Measurements from ENCODE around the gene COL12A1.

Gene COL12A1

DNA sequence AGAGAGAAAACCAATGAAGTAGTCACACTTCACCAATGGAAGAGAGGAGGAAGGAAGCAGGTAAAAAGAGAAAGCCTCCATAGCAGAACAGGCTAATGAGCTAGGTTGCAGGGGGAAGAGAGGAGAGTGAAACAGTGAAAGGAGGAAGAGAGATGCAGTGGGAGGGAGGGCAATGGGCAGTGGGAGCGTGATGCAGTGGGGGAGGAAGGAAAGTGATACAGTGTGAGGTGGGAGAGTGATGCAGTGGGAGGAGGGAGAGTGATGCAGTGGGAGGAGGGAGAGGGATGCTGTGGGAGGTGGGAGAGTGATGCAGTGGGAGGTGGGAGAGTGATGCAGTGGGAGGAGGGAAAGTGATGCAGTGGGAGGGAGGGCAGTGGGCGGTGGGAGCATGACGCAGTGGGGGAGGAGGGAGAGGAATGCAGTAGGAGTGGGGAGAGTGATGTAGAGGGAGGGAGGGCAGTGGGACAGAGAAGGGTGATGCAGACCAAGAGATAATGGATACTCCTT is 29.7 kb downstream of the COL12A1 start:
- no peak for DNase-seq

DNA sequence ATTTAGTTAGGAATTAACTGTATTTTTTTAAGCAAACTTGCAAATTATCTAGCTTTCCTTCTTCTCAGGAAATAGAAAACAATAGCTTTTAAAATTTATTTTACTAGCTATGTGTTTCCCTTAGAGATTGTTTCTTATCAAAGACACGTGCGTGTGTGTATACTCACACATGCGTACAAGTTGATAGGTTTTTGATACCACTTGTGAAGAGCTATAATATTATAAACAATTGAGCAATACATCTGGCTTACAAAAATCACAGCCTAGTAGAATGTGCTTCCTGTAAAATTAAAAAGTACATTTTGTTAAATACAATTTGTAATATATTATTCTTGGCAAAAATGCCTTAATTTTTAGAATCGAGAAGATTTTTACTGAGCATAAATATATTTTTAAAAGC is 33.9 kb downstream of the COL12A1 start:
- no peak for DNase-seq

DNA sequence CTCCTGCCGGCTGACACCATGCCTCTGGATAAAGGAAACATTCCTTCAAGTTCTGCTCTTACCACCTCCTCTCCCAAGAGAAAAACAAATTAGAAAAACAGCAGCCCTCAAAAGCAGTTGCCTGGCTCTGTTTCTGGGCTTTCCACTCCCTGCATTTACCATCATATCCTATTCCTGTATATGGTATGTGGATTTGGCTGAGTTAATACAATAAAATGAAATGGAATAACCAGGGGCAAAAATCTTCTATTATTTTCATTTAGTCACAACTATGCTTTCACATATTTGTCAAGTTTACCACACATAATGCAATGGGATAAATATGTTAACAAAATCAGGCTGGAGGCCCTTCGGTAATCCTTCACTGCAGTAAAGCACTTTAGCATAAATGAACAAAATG is 34.3 kb downstream of the COL12A1 start:
- DNase-seq = no peak

DNA sequence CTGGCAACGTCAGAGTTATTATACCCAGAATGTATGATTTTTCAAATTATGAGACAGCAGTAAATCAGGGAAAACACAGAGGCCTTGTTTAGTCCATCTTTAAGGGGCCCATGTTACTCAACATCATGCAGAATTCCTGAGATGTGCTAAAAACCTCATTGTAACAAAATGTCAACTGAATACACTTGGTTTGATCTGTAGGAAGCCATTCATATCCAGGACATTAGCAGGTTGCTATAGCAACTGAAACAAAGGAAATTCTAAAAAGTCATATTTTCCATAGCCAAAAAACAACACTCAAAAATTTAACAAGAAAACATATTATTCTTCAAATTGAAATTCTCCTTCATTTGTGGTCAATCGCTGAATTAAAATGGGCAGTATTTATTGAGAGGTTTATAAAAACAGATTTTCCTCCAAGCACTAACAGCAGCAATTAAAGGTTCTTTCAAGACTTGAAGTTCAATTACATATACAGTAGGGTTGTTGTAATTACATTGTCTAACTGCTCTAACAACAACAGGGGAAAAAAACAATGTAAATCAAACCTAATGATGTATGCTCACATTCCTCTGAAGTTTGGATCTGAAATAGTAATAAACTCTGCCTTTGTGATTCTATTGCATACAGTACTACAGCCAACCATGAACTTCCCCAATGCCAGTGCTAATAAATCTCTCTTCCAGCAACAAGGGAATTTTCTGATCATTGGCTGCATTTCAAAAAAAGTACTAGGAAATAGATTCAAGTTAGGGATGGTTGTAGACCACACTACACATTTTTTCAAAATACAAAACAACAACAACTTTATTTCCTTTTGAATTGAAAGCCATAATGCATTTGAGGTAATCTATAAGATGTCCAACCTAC is 34.9 kb downstream of the COL12A1 start:
- no peak for DNase-seq

DNA sequence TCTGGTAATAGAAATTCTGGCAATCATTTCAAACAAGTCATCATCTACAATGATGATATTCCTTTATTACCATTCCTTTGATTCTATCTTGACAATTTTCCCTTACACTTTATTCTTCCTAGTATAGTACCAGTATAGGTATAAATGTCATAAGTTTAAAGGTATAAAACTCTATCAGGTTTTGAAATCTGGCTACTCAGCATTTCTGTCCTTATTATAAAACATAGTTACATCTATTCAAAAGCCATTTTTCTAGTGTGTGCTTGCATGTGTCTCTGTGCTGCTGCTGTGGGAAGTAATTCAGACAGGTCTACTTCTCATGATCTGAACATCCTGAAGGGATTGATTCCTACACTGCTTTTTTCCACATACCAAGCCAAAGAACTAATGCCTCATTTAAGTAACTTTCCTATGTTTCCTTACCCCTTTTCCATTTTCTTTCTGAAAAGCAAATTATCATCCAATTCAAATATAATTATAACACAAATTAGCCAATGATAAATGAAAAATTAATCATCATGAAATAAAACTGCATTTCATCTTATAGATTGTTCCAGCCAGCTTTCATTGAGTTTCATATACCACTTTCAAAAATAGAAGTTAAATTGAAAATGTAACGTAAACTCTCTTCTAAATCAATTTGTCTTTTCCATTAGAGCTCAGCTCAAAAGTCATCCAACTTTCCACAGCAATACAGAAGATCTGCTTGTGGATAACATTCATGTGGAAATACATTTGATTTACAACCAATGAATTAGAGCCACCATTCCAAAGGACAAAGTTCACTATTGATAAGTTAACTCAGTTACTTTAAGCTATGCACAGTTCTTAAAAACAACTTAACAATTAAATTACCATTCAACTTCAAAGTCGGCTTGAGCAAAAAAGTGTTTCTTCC is 35.9 kb downstream of the COL12A1 start:
- no peak for DNase-seq

DNA sequence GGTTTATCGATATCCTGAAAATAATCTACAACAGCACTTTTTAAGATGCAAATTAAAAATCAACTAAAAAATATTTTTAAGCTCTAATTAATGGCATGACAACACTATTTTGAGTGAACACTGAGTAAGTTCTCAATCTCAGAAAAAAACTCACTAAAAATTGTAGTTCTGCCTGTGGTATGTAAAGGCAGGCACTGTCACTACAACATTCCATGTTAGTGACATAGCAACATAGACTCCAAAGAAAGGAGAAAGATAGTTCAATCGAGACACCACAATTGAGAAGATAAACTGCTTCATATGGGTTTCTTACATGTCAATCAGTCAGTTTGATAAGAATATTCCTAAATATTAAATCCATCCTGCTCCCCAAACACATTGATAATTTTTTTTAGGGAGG is 38.0 kb downstream of the COL12A1 start:
- DNase-seq = no peak

DNA sequence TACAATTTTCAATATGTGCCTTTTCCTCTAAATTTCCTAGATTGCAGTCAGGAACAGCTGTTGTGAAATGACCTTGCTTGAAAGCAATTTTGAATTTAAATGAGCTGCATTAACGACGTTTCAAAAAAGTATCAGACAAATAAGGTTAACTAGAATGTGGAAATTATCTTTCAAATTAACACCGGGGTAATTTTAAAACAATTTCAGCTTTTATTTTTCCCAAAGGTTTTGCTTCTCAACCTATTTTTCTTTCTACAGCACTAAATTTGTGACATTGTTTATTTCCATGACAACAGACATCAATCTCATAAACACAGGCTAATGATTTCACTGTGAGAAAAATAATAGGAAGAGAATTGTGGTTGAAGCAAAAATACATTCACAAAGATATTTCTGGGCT is 38.5 kb downstream of the COL12A1 start:
- DNase-seq = no peak

DNA sequence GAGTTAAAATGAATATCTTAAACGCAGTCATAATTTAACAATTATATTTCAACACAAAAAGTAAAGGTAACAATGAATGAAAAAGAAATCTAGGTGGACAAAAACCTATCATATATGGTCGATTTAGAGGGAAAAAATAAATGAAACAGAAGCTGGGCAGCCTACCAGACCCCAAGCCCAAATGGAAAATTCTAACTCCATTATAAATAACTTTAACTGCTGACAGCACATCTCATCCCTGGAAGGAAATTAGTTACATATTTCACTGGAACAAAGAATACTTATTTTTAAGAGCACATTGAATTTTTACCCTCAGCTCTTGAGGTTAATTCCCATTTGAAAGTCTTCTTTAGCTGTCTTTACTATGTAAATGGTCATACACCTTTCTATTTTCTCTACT is 39.1 kb downstream of the COL12A1 start:
- DNase-seq = no peak

DNA sequence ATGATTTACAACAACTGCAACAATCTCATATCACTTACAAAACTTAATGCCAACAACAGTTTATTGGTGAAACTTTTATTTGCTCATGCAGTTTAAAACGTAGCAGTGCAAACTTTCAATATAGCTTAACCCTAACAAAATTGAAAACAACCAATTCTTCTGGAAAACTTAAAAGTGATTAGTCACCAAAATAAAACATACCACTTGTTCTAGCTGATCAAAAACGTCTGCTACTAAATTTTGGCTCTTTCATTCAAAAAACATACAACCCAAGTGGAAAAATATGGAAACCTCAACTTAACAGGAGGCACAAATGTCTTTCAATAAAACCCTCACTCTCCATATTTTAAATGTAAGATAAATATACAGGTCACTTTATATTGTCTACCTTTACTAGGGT is 39.6 kb downstream of the COL12A1 start:
- DNase-seq = no peak

DNA sequence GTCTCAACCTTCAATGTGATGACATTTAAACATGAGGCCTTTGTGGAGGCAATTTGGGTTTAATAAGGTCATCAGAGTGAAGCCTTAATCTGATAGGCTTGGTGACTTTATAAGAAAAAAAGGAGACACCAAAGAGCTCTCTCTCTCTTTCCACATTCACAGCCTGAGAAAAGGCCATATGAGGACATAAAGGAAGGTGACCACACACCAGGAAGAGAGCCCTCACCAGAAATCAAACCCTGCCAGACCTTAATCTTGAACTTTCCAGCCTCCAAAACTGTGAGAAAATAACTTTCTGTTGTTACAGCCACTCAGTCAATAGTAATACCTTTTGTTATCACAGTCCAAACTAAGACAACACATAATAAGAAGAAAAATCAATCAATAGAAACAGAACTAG is 47.7 kb downstream of the COL12A1 start:
- no peak for DNase-seq

DNA sequence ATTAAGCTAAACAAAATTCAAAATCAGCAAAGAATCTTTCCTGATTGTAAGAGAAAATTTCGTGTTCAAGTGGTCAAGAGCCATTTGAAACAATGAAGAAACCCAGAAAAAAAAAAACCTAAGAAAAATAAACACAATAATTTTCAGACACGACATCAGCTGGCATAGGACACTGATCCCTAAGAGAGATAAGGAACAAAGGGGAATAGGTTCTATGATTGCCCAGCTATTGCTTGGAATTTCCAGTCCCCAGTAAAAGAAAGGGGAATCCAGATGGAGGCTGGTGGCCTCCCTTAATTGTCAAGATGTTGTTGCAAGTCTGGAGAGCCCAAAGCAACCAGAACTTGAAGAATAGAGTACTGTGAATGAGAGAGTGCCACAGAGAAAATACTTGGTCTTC is 48.5 kb downstream of the COL12A1 start:
- DNase-seq = no peak

DNA sequence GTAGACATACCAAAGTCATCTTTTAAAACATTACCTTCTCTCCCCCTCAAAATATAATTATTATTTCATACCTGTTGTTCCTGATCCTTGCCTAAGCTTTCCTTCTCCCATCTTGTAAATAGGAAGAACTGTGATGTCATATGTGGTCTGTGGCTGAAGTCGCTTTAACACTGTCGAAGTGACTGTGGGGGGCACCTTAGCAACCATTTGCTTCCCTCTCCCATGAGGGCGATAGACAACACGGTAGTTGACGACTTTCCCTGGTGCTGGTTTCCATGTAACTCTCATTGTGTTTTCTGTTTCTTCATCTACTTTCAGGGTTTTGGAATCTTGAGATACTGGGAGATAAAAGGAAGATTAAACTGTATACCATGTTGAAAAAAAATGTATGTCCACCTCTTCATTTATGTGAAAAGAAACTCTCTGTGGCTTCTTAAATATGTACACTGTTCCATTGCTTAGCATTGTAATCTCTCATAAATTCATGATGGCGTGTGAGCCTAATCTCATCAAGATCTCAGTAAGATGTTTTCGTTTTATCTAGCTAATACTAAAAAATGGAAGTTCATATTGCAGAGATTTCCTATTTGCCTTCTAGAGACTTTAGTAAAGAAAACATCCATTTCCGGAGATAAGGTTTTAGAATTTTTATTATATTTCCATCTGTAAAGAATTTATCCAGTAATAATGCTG is 49.5 kb downstream of the COL12A1 start:
- no peak for DNase-seq

DNA sequence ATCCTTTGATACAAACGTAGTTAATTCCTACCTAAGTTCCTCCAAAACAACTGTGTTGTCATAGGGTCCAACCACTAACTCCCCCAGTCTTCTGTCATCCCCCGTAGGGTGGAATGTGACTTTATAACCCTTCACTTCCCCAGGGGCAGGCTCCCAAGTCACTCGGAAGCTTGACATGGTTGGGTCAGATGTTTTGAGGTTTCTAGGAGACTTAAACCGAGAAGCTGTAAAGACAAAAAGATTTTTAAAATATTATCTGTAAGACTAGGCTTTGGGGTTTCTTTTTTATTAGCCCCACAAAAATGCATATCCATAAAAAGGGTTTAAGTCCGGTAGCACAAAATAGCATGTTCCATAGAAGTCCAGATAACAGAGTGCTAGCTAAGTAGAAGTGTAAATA is 50.2 kb downstream of the COL12A1 start:
- no peak for DNase-seq

DNA sequence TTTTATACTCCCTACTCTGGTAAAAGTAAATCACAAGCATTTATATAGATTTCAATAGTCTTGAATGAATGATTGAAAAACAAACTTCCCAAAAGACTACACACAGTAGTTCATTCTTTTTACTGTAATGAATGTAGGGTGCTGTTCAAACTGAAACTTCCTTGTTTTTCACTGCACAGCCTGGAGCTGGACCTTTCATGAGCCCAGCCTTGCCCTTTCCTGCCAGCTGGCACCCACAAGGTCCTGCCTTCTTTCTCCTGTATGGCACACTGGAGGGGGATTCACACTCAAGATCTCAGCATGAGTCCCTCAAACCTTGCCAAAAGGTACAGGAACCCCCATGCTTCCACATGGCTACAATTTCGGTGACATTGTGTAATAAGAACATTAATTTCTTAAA is 50.9 kb downstream of the COL12A1 start:
- no peak for DNase-seq

DNA sequence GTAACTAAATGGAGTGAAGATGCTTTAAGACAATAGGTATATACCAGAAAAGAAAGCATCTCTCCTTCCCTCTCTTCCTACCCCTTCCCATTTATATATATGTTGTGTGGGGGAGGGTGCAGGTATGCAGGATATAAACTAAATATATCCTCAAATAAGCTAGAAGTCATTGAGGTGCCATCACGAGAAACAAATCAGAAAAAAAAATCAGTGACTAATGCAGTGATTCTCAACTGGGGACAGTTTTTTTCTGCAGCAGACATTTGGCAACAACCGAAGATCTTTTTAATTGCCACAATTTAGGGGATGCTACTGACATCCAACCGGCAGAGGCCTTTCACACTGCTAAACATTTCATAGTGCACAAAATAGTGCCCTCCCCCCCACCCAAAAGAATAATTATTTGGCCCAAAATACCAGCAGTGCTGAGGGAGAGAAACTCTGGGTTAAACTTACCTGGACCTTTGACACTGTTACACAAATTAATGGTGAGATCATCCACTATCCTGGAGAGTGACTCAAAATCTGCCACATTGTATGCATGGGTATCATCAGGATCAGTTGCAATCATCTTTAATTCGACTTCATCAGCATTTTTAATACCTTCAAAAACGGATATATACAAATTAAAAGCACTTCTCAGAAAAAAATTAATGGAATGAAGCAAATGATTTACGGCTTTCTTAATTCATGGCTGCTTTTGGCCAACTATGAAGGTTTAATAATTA is 55.0 kb downstream of the COL12A1 start:
- DNase-seq = no peak

DNA sequence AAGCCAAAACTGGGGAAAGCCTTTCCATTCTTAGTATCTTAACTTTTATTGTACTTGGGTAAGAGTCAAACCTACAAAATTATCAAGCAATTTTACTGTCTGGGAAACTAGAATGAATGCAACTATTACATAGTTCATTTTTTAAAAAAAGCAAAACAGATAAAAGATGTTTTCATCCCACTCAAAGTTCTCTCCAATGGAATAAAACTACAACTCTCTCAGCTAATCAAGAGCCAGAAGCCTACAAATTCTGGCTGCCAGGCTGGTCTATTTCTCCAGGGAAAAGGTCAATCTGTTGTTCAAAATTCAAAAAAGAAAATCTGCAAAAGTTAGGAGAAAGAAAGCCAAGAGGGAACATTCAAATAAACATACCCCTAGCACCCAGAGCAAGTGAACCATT is 56.2 kb downstream of the COL12A1 start:
- DNase-seq = no peak

DNA sequence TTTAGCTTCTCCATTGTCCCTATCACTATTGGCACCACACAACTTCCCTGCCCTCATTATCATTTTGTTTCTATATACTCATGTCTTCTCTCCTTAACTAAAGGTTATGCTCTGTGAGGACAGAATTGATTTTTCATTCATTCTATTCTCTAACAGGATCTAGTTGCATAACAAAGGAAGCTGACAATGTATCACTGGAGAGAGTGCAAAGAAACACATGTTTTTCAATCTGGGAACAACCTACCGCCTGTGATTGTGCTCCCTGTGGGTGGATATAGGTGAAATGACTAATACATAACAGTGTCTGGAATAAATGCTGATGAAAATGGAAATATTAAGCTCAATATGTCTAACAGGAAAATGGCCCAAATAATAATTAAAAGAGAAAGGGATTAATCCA is 56.6 kb downstream of the COL12A1 start:
- no peak for DNase-seq

DNA sequence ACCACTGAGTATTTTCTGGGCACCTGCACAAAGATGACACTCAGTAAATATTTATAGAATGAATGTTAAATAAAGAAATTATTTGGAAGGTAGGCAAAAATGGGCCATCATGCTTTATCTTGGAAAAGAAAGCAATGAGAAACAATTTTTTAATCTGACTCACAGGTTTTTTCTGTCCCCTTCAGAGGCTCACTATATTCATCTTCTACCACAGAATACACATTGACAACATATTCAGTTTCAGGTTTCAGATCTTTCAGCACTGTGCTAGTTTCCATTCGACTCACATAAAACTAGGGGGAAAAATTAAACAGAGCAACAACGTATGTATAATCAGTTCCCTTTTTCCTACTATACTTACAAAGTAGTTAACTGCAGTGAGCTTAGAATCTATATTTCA is 58.3 kb downstream of the COL12A1 start:
- no peak for DNase-seq

DNA sequence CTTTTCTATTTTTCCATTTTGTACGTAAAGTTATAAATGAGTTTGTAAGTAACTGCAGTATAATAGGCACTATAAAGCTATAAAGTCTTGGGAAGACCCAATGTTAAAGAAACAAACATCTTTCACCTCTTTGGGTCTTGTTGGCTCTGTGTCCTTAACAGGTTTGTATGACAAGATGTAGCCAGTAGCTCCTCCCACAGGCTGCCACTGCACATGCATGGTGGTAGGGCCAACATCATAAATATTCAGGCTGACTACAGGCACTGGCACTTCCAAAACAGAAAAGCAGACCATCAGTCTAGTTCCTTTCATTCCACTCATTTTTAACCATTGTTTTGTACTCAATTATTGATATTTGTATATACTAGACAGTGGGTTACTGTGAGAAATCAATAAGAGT is 59.9 kb downstream of the COL12A1 start:
- DNase-seq = no peak

DNA sequence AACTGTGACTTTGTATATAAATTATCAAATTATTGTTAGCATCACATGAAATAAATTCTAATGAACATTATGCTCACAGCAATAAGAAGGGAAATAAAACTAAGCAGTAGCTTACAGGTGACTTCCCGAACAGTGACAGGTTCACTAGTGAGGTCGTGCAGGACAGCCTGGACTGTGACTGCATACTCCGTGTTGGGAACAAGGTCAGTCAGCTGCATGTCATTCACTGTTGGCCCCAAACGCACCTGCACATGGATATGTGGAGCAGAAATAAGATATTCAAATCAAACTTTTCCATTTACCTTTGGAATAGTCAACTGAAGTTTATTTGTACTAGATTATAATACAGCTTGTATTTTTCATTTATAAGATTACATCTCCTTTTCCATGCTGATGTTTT is 60.6 kb downstream of the COL12A1 start:
- no peak for DNase-seq

DNA sequence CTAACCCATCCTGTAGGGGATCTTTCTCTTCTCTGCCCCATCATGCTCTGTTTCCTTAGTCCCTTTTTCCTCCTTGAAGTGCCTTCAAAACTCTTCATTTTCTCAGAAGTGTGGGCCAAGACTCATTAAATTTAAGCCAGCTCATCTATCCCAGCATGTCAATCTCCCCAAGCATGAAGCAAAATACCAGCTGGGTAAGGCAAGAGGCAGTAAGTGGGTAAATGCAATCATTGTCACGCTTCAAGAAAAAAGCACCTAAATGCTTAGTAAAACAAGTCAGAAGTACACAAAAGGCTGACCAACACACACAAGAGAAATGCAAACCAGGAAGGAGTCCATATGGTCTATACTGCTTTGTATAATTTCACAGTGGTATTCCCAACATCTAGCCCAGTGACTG is 61.5 kb downstream of the COL12A1 start:
- DNase-seq = no peak

DNA sequence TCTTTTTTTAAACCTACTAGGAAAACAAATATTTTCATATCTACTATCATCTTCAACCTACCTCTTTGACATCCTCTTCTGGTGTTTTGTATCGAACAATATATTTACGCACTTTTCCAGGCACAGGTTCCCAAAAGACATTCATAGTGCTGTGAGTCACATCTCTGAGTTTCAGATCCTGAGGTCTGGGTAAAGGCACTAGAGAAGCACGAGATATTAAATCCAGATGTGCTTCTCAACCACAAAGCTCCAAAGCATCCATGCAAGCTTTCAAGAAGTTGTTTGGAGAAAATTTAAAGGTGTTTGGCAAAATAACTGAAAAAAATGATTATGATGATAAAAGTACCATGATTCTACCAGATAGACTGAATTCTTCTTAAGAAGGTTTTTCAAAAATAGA is 62.7 kb downstream of the COL12A1 start:
- DNase-seq = no peak

DNA sequence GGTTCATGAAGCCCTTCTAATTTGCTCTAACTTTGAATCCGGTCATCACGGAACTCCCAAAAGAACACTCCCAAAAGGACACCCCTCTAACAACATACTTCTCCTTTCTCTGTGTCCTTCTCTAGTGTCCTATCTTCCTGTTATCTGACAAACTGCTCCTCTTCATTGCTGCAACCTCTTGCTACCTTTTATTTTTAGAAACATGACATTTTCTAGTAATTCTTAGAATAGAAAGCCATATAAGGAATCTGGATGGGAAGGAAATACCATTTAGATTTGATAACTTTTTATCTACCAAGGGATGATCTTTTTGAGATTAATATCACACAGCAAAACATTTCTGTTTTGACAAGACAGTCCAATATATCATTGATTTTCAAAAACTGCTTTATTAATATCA is 63.1 kb downstream of the COL12A1 start:
- DNase-seq = no peak

All from hematopoietic multipotent progenitor cell treated with erythropoietin and hydrocortisone succinate and interleukin-3 and kit ligand, for 4 days (in vitro differentiated cells).